Adrenal gland (tissue), 12 donors: ENCODE measurements around the gene HEG1. TPM values are rescaled to one million over a fixed set of nuclear protein-coding genes. Genes with fewer than 3 reads are reported as not detected.
A peak's percentile ranks its signal among the peaks of the same experiment; 100 is the strongest.

ENCODE experiments used
- DNase-seq, 7 donors: peaks; one replicate each; pipeline ENCODE4 v3.0.0-alpha.2; 2019 to 2020
- H3K27ac ChIP-seq, 5 donors: fragments of 200-600 bp; sonication (generic) in 4 of 5; 1 replicate in 3 of 5; 2 replicates in 2 of 5; pipeline versions ENCODE4 v1.5.1 to v1.8.0; 2016 to 2020; ENCODE audit warnings: mild to moderate bottlenecking in 1 of 5
- H3K27me3 ChIP-seq: fragments of 200-600 bp; 2 replicates; pipeline ENCODE4 v1.8.0; 2021
- H3K36me3 ChIP-seq, 2 donors: fragments of 200-600 bp; replicated peaks in 1 of 2; 1 replicate in 1 of 2; 2 replicates in 1 of 2; pipeline versions ENCODE4 v1.5.1 to v1.8.0; 2018 to 2022
- H3K4me1 ChIP-seq, 2 donors: fragments of 200-600 bp; replicated peaks in 1 of 2; 1 replicate in 1 of 2; 2 replicates in 1 of 2; pipeline versions ENCODE4 v1.5.1 to v1.8.0; 2018 to 2021
- H3K4me3 ChIP-seq, 4 donors: fragments of 200-600 bp; sonication (generic) in 3 of 4; one replicate each; pipeline ENCODE4 v1.5.1; 2016 to 2018
- H3K9me3 ChIP-seq, 3 donors: fragments of 200-600 bp; sonication (generic) in 1 of 3; replicated peaks in 1 of 3; 1 replicate in 2 of 3; 2 replicates in 1 of 3; pipeline versions ENCODE4 v1.5.1 to v1.8.0; 2016 to 2021
- CTCF ChIP-seq, 6 experiments: fragments of 450-650 bp in 4 of 6; fragments of 200-600 bp in 2 of 6; sonication (generic) in 1 of 6; IDR thresholded peaks; 1 replicate in 5 of 6; 2 replicates in 1 of 6; pipeline versions ENCODE4 v1.5.1 to v1.8.0; 2016 to 2021; ENCODE audit warnings: antibody characterized with exemption in 6 of 6, mild to moderate bottlenecking in 2 of 6, moderate library complexity in 1 of 6
- POLR2A ChIP-seq, 2 donors: fragments of 450-650 bp; IDR thresholded peaks; one replicate each; pipeline ENCODE4 v1.6.1; 2017; ENCODE audit warnings: antibody characterized with exemption in 2 of 2, mild to moderate bottlenecking in 2 of 2, moderate library complexity in 1 of 2
- WGBS, 4 donors: extraction: QIAGEN DNeasy Blood & Tissue Kit in 2 of 4; methylation state at CpG; one replicate each; pipeline versions ENCODE4 v1.1.5 to v1.1.7; 2013 to 2017; 5-methylcytosine and 5-hydroxymethylcytosine counted together
- intact Hi-C, 2 donors: fragments of 100-400 bp; cut with DNase I; formaldehyde crosslinking; loops; one replicate each; pipeline versions ENCODE4 v1.14.1 to v1.15.0; 2022 to 2023
- polyA plus RNA-seq, 3 donors: library from polyadenylated mRNA; stranded (reverse); fragments of 200-250 nt in 2 of 3; fragments of 350-450 nt in 1 of 3; fragmentation: Illumina TruSeq in 1 of 3; extraction: RNeasy Lipid Tissue Mini Kit (QIAGEN cat#74804) in 1 of 3; gene quantifications; one replicate each; pipeline ENCODE4 v1.2.3, GENCODE V29; 2013 to 2014
- total RNA-seq, 9 donors: library from RNA; depleted of rRNA in 4 of 9; stranded (reverse); fragments of >200 nt in 4 of 9; fragments of 120-200 nt in 1 of 9; fragmentation: NEBNext Ultra II Directional in 1 of 9; extraction: Animal tissue kit (Norgen Biotek cat#: 25700) in 1 of 9; gene quantifications; one replicate each; pipeline versions ENCODE4 v1.1.0 to v1.2.4, GENCODE V29; 2013 to 2023
- donor health status: healthy with polysubstance abuse.
- donor health status: Bipolar disorder and iron deficiency.
- donor health status: DM: yes; HTN: yes; CAD: no.
- donor health status: DM: no; HTN: no; CAD: no.
- donor health status: DM: no; HTN: no; CAD: no.
- donor health status: DM: yes; HTN: yes; CAD: no.

HEG1 gene
- total and polyA plus RNA-seq, 12 donors, result 5.7 to 107 (median 37.9) TPM

- DNase-seq, result peak in 3 of 7 donors; percentile 37 to 46 (median 45)
- intact Hi-C loops, result no loop called here
- WGBS, 4 donors, result 72 to 79% (median 76%) methylated on average over 7 of the region's 7 CpGs
Observed at GRCh38 chr3:124966521-124967445, 89.0 kb downstream of the HEG1 start.

GRCh38 chr3:124965413-124965812 is 90.4 kb downstream of the HEG1 start:
- intact Hi-C loops, result no loop called here
- H3K27me3 ChIP-seq, result no peaks in the 10 kb centered on the region
- WGBS, 4 donors, result 79 to 84% (median 81%) methylated on average over 1 of the region's 1 CpG
- no peak overlapping the region for H3K27ac ChIP-seq
- peaks cover 0 to 12% of the 10 kb centered on the region in 2 donors for H3K36me3 ChIP-seq
- peaks cover 0 to 4% of the 10 kb centered on the region in 2 donors for H3K4me1 ChIP-seq
- no peaks in the 10 kb centered on the region for H3K9me3 ChIP-seq
- H3K4me3 ChIP-seq, result no peak overlapping the region
- no peak for TF ChIP-seq POLR2A (IDR thresholded peaks at IDR 0.05)
- no peak for TF ChIP-seq CTCF (IDR thresholded peaks at IDR 0.05)
- no peak for DNase-seq

More at GRCh38 chr3:124966521-124967445, 89.0 kb downstream of the HEG1 start:
- H3K36me3 ChIP-seq, result peaks cover 0 to 16% of the 10 kb centered on the region in 2 donors
- H3K9me3 ChIP-seq, result no peaks in the 10 kb centered on the region
- H3K27me3 ChIP-seq, result no peaks in the 10 kb centered on the region
- H3K4me1 ChIP-seq, result peaks cover 0 to 4% of the 10 kb centered on the region in 2 donors
- no peak for TF ChIP-seq CTCF (IDR thresholded peaks at IDR 0.05)
- no peak for TF ChIP-seq POLR2A (IDR thresholded peaks at IDR 0.05)
- no peak overlapping the region for H3K4me3 ChIP-seq
- H3K27ac ChIP-seq, result peak overlapping the region in 2 of 5 donors; percentile 47 to 59

- intact Hi-C loops, result no loop called here
- peaks cover 0 to 4% of the 10 kb centered on the region in 2 donors for H3K4me1 ChIP-seq
- no peaks in the 10 kb centered on the region for H3K9me3 ChIP-seq
- TF ChIP-seq POLR2A (IDR thresholded peaks at IDR 0.05) (no peak), CTCF (IDR thresholded peaks at IDR 0.05) (no peak)
- H3K36me3 ChIP-seq, result peaks cover 0 to 2% of the 10 kb centered on the region in 2 donors
- H3K27me3 ChIP-seq, result no peaks in the 10 kb centered on the region
- DNase-seq, result no peak
- 74 to 81% (median 80%) methylated on average over 4 of the region's 4 CpGs for WGBS, 4 donors
- H3K27ac ChIP-seq, result no peak overlapping the region
- H3K4me3 ChIP-seq, result no peak overlapping the region
Observed at GRCh38 chr3:124964387-124964786, 91.4 kb downstream of the HEG1 start.

GRCh38 chr3:124963755-124964154 is 92.0 kb downstream of the HEG1 start:
- no peak for TF ChIP-seq CTCF (IDR thresholded peaks at IDR 0.05)
- no peak for TF ChIP-seq POLR2A (IDR thresholded peaks at IDR 0.05)
- Histone ChIP-seq H3K36me3 (no peaks in the 10 kb centered on the region), H3K4me1 (peaks cover 0 to 4% of the 10 kb centered on the region in 2 donors), H3K27me3 (no peaks in the 10 kb centered on the region), H3K4me3 (no peak overlapping the region), H3K27ac (no peak overlapping the region), H3K9me3 (no peaks in the 10 kb centered on the region)
- no peak for DNase-seq
- WGBS, 4 donors, result 55 to 61% (median 57%) methylated on average over 3 of the region's 3 CpGs
- intact Hi-C loops, result no loop called here
